Measurements from ENCODE around the gene SERPINA3. TPM values are rescaled to one million over a fixed set of nuclear protein-coding genes. Genes with fewer than 3 reads are reported as not detected.
"Not testable (repeated sequence)": the region's sequence is repeated elsewhere in the genome, so short reads cannot be mapped to it uniquely, and the experiment has no call there.

The SERPINA3 gene
- total RNA-seq, 2 donors from 2014 or later, result 232 to 284 TPM

DNA sequence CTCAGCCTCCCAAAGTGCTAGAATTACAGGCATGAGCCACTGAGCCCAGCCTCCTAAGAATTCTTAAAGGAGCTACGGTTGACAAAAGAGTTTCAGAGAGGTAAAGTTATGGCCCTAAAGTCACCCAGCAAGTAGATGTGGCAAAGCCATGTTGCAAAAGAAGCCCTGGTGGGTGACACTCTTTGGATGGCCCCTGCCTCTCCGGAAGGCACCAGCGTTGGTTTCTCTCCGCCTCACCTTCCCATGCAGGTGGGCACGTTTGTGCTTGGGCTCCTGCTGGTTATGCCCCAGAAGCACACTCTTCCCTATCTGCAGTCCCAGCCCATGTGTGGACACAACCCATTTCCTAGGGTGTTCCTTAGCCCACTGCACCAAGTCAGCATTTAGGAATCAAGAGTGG, 9.5 kb upstream of the SERPINA3 start:
- ATAC-seq, result no peak
- no peak for DNase-seq
- intact Hi-C loops (cut with DNase I), result no loop called here

- no peak for ATAC-seq
- DNase-seq, result no peak
- intact Hi-C loops (cut with DNase I), result no loop called here
These were observed 6.8 kb upstream of the SERPINA3 start for GRCh38 chr14:94605361-94605760.

DNA sequence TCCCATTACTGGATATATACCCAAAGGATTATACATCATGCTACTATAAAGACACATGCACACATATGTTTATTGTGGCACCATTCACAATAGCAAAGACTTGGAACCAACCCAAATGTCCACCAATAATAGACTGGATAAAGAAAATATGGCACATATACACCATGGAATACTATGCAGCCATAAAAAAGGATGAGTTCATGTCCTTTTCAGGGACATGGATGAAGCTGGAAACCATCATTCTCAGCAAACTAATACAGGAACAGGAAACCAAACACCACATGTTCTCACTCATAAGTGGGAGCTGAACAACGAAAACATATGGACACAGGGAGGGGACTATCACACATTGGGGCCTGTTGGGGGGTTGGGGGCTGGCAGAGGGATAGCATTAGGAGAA, 3.2 kb upstream of the SERPINA3 start:
- intact Hi-C loops (cut with DNase I); DNase-seq; ATAC-seq: not testable (repeated sequence)

DNA sequence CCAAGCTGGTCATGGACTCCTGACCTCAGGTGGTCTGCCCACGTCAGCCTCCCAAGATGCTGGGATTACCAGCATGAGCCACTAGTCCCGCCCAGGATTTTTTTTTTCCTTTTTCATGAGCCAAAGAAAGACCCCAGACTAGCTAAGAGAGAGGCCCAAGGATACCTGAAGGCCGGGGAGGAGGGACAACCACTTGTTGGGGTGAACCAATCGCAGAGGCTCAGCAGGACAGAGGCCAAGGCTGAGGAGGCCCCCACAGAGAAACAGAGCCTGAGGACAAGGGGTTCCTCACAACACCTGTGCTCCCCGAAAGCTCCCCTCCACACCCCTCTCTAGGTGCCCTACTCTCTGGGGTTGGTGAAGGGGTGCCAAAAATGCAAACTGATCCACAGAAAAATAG, 1.0 kb upstream of the SERPINA3 start:
- ATAC-seq, result no peak
- intact Hi-C loops (cut with DNase I), result no loop called here
- DNase-seq, result no peak

GRCh38 chr14:94612580-94613554, 676 bp downstream of the SERPINA3 start:
- ATAC-seq (peak; percentile 31 to 60), DNase-seq (no peak)
- intact Hi-C loops (cut with DNase I), result no loop called here

DNA sequence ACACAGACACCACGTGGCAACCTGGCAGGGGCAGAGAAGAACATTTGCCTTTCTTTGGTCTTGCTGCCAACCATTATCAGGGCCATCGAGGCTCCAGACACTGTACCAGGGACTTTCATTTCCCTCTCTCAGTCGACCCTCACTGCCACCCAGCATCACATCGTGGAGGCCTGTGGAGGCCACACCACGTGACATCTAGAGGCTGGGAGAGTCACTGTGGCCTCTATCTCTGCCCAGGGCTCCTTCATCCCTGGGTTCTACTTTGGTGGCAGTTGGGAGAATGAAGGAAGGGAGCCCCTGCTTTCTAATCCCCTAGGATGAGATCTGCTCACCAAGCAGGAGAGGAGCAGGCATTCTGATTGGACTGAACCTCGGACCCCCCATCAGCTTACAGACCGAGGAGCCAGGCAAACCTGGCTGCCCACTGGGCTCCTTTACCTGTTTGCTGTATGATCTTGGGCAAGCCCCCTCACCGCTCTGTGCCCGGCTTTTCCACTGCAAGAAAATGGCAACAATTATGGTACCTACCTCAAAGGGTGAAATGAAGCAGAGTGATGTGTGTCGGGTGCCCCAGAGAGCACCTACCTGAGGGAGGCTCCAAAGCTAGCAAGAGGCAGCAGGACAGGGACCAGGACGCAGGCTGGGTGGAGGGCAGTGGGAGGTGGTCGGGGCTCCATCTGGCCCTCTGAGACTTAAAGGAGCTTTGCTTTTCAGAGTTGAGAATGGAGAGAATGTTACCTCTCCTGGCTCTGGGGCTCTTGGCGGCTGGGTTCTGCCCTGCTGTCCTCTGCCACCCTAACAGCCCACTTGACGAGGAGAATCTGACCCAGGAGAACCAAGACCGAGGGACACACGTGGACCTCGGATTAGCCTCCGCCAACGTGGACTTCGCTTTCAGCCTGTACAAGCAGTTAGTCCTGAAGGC, 1.8 kb downstream of the SERPINA3 start:
- intact Hi-C loops (cut with DNase I), result no loop called here
- ATAC-seq (no peak), DNase-seq (no peak)

- no peak for DNase-seq
- intact Hi-C loops (cut with DNase I), result no loop called here
- ATAC-seq, result no peak
These were observed 2.6 kb downstream of the SERPINA3 start for GRCh38 chr14:94614802-94615201.

DNA sequence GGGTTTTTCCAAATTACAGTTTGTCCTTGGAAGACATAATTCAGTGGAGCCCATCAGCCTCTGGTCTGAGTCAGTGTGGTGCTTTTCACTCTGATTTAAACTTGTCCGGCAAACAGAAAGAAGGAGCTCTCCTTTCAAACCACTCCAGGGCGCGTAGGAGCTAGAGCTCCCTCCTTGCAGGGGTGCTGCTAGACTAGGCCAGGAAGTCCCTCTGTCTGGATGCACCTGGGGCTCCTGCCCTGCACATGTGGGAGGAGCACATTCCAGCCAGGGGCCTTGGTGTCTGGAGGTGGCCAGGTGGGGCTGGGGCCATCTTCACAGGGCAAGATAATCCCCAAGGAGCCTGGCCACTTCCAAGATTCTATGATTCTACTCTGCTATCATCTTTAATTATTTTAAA, 3.1 kb downstream of the SERPINA3 start:
- DNase-seq (no peak), ATAC-seq (no peak)
- intact Hi-C loops (cut with DNase I), result no loop called here

DNA sequence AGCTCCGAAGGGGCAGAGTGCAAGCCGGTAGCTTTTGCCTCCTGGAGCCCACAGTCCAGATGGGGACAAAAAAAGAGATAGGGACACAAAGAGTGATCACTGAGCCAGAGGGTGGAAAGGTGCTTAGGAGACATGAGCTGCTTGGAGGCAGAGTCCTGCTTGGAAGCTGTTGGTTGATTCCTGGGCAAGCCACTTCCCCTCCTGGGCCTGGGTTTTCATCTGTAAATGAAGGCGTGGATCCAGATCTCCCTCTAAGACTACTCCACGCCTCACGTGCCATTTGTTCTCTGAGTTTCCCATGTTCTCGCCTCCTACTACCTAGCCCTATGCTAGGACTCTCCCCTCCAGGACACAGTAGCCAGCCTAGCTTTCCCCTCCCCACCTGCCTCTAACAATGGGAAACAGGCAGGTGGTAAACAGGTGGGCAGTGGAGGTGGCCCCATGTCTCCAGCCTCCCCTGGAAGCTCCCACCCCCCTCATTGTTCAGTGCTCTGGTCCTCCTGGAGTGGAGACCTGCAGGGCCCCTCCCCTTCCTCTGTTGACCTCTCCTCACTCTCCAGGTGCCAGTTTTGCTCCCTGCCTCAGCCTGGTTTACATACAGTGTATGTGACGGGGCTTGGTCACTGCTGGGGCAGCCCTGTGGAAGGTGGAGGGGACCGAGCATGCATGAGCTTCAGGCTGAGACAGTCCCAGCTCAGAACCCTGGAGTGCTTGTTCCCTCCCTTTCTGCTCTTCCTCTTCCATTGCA, 3.8 kb downstream of the SERPINA3 start:
- DNase-seq (no peak), ATAC-seq (no peak)
- intact Hi-C loops (cut with DNase I), result no loop called here

GRCh38 chr14:94617366-94617941, 5.3 kb downstream of the SERPINA3 start:
- DNase-seq (no peak), ATAC-seq (no peak)
- intact Hi-C loops (cut with DNase I), result no loop called here

GRCh38 chr14:94617988-94618822, 6.0 kb downstream of the SERPINA3 start:
- intact Hi-C loops (cut with DNase I), result no loop called here
- DNase-seq, result no peak
- no peak for ATAC-seq

DNA sequence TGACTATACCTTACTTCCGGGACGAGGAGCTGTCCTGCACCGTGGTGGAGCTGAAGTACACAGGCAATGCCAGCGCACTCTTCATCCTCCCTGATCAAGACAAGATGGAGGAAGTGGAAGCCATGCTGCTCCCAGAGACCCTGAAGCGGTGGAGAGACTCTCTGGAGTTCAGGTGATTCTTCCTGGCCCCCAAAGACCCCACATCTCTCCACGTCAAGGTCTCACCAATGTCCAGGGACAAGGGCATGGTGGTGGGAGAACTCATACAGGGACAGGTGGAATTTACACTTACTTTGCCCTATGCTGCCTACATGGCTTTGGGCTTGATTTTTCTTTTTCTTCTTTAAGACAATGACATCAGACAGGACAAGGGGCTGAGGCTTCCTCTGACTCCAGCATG, 7.1 kb downstream of the SERPINA3 start:
- intact Hi-C loops (cut with DNase I), result no loop called here
- DNase-seq, result no peak
- no peak for ATAC-seq

DNA sequence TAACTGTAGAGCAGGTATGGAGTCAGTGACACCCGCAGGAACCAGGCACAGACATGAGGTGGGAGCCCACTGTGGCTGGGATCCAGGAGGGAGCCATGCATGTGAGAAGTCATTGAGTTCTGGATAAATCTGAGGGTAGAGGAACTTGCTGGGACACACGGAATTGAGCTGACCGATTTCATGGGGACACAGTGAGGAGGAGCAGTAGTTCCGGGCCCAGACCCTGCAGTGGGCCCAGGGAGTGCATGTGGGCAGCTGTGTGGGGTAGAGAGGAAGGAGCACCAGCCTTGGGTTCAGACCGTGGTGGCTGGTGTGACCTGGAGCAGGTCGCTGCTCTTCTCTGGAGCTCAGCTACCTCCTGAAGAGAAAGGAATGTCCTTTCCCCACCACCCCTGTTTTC, 8.4 kb downstream of the SERPINA3 start:
- ATAC-seq (no peak), DNase-seq (no peak)
- intact Hi-C loops (cut with DNase I), result no loop called here

DNA sequence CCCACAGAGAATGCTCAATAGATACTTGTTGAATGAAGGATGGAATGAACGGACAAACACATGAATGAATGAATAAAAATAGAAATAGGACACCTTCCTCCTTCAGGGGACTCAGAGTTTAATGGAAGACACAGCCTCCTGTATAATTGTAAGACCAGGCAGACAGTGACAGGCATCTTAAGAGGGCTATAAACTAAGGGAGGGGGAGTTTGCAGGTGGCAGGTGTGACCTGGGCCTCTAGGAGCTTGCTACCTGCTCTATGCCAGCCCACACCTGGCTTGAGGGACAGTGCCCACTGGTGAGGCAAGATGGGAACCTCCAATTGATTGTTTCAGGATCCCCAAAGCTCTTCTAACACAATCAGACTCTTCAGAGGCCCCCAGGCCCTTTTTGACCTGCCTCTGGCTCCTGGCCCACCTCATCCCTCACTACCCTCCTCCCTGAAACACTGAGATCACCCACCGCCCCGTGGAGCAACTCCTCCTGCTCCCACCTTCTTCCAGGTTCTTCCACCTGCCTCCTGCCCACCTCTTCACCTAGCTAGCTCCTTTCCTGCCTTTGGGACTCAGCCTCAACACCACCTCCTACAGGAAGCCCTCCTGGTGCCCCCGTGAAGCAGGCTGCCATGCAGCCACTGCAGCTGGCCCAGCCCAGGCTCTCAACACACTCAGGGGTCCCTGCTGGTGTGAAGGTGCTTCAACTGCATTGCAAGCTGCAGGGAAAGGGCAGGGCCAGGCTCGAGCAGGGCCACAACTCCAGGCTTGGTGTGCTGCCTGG, 9.4 kb downstream of the SERPINA3 start:
- ATAC-seq (no peak), DNase-seq (no peak)
- intact Hi-C loops (cut with DNase I), result no loop called here

GRCh38 chr14:94622653-94623421, 10.6 kb downstream of the SERPINA3 start:
- intact Hi-C loops (cut with DNase I), result no loop called here
- no peak for DNase-seq
- ATAC-seq, result no peak

GRCh38 chr14:94623422-94623809, 11.2 kb downstream of the SERPINA3 start:
- DNase-seq, result no peak
- intact Hi-C loops (cut with DNase I), result no loop called here
- ATAC-seq, result no peak
